GM21825 (cell line): Measurements from ENCODE around the gene COTL1.
"Not testable (repeated sequence)": the region's sequence is repeated elsewhere in the genome, so short reads cannot be mapped to it uniquely, and the experiment has no call there.

Source experiments
- ATAC-seq: cut with Tn5 transposase; IDR thresholded peaks from one replicate; pipeline ENCODE4 v1.9.1; 2021; ENCODE audit warnings: mild to moderate bottlenecking, moderate library complexity; ENCODE audit not compliant: unreplicated experiment

The COTL1 gene

DNA sequence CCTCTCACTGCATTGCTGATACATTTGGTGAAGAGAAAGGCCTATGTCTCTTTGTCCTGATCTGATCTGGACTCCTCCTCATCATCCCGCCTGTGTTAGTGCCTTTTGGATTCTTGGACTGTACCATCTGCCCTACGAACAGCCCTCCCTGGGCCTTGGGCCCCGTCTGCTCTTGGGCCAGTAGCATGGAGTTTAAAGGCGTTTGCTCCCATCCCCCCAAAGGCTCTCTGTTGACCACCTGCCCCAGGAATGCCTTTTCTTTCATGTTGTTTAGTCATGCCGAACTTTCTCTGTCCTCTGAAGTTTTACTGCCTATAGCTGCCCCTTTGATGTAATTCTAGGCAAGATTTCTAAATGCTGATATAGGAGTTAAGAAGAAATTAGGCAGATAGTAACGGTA is 82.5 kb downstream of the COTL1 start:
- no peak for ATAC-seq

GRCh38 chr16:84534815-84535214 is 83.1 kb downstream of the COTL1 start:
- ATAC-seq: no peak

DNA sequence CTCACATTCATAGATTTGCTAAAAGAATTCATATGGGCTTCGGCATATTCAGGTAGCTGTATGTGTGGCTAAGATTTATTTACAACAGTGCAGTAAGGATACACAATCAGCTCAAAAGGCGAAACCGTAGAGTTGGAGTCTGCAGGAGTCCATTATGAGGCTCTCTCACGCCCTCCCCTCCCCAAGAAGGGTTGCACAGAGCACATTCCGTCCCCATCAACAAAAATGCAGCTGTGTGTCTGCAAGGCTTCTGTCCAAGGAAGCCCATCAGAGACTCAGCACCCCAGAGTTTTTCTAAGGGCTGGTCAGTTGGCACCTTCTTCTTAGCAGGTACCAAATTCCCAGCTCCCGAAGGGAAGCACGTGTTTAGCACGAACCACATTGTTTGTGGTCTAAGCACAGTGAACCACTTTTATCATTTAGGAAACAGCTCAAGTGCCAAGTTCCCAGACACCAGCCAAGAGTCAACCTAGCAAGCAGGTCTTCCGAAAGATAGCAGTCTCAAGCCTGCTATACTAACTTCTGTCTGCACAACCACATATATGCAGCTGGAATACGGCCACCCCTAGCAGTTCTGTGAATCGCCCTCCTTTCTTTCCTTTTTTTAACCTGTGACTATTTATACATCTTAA is 84.9 kb downstream of the COTL1 start:
- no peak for ATAC-seq

- no peak for ATAC-seq
Observed at GRCh38 chr16:84532291-84532724, 85.6 kb downstream of the COTL1 start.

GRCh38 chr16:84531671-84532111 is 86.2 kb downstream of the COTL1 start:
- no peak for ATAC-seq

GRCh38 chr16:84530590-84530989 is 87.3 kb downstream of the COTL1 start:
- ATAC-seq: no peak

DNA sequence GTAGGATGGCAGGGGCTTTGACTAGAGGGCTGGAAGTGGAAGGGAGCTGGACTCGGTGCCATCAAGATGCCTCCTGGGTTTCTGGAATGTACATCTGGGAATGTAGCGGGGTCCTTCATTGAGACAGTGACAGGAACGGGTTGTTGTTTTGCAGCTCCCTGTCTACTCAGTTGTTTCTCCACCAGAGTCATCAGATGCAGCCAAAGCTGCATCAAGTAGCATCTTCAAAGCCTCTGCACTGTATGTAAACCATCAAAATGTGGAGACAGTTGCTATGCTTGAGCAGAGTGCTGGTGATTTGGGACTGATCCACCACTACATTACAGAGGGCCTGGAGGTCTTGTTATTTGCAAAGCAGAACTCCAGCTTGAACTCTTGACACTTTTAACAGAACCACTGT is 88.3 kb downstream of the COTL1 start:
- no peak for ATAC-seq

- no peak for ATAC-seq
Observed at GRCh38 chr16:84528322-84528721, 89.6 kb downstream of the COTL1 start.

DNA sequence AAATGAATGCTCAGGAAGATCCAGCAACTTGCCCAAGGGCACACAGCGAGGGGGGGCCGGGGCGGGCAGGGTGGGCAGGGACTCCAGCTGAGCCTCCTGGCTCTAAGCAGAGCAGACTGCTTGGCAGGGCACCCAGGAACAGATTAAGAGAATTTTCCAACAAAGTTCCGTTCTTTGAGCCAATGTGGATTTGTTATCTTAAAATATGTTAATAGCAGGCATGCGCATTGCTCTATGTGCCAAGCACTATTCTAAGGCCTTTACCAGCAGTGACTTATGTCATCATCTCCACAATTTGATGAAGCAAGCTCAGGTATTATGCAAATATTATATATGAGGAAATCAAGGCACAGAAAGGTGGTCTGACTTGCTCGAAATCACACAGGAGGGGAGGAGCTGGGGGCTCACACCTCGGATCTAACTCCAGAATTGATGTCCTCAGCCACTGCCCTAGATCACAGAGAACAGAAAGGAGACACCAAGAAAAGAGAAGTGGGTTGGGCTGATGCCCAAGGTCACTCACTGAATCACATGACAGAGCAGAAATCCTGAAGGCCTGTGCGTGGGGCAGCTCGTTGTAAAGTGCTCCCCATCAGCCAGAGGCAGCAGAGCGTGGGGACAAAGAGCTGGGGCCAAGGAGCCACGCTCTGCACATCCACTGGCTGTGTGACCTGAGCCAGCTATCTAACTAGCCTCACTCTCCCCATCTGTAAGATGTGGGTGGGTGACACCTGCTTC is 90.2 kb downstream of the COTL1 start:
- ATAC-seq: no peak

DNA sequence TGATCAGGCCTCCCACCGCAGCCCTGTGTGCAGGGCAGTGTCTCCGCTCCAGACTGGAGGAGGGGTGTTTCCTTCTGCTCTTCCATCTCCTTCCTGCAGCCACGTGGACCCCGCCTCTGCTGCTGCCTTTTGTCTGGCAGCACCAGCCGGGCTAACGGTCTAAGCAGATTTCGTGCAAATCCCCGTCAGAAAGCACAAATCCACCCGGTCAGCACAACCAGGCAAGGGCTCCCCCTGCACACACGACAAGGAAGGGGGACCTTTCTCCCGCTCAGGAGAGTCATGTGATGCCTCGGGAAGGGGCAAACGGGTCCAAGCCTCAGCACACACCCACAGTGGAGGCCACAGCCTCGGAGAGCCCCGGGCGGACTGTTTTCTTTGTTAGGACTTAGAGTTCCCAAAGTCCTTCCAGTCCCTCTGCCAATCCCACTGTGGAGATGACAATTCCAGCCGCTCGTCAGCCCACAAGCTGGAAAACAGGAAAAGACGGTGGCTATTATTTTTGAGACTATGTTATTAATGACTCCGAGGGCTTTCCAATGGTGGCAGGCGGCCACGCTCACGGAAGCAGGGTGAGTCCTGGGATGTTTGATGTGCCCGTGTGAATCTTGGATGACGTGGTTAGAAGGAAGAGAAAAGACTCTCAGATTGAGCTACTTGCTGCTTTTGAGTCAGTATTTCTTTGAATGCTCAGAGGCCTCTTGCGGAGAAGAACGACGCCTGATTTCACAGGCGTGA is 90.9 kb downstream of the COTL1 start:
- ATAC-seq: no peak

- not testable (repeated sequence) for ATAC-seq
Observed at GRCh38 chr16:84524941-84525581, 92.8 kb downstream of the COTL1 start.

DNA sequence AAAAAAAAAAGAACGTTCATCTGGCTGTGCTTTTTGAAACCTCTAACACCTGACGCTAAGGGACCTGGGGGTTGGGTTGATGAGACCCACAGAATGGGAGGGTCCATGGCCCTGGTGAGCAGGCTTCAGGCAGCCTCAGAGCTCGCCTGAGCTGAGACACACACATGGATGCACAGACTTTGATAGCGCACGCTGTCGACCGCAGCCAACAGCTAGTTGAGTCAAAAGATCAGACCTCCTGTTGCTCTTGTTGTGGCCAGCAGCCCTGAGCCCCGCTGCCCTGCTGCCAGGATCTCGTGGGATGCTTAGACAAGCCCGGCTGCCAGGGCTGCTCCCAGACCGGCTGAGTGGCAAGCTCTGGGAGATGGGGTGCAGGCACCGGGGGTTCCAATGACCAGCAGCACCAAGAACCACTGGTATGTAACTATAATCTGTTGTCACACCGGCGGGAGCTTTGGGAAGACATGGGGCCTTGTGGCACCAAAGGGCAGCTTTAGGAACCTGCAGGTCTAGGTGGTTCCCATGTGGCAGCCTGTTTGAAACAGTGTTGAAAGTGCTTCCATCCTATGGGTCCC is 93.4 kb downstream of the COTL1 start:
- ATAC-seq: no peak

DNA sequence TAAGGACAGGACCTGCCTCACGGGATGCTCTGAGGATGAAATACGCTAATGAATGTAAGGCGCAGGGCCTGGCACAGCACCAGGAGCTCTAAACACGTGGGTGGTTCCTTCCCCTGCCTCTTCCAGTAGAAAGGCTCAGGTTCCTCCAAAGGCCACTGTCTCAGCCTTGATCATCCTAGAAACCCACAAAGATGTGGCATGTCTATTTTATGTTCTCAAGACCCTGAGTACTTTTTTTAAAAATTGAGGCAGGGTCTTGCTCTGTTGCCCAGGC is 96.4 kb downstream of the COTL1 start:
- no peak for ATAC-seq

DNA sequence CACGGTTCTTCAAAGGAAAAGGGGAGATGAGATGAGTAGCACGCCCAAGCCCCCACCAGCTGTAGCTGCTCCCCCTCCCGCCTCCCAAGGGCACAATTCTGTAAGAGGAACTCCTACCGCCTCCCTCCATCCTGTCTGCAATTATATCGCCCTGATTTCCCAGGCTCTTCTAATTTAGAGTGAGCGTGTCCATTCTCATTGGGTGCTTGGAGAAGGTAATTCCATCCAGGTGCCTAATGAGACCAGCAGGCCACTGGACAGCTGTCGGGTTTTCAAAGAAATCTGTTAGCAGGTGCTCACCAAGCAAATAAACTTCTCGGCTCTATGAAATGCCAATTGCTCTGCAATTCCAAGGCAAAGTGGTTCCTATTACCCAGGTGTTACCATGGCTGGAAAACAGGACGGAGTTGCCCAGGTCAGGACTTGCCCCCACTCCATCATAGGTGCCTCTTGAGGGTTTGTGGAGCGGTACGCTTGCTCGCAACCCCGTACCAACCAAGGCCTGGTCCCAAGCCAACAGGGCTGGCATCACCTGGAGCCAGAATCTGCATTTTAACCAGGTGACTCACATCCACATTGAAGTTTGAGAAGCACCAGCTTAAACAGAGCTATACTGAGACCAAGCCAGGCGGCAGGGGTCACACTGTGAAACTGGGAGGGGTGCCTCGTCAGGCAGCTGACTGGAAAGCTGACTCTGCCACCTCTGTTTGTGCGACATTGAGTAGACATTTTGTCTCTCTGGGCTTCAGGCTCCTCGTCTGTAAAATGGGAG is 97.0 kb downstream of the COTL1 start:
- no peak for ATAC-seq

- ATAC-seq: no peak
Observed at GRCh38 chr16:84519855-84520254, 98.0 kb downstream of the COTL1 start.

GRCh38 chr16:84518804-84519341 is 99.0 kb downstream of the COTL1 start:
- ATAC-seq: no peak

GRCh38 chr16:84518220-84518619 is 99.7 kb downstream of the COTL1 start:
- ATAC-seq: not testable (repeated sequence)

DNA sequence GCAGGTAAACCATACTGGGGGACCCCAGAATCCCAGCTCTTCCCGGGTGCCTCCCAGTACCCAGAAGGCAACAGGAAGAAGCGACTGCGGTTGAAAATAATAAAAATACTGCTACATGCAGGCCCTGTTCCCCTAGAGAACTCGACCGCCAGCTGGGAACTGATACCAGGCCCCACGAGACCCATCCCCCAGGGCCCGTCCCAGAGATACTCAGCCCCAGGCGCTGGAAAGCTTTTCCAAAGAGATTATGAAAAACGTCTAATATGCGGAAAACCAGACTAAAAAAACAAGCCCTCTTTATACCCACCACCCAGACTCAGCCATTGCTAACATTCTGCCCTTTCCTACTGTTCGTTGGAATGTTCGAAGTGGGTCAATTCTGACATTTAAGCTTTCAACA is 100.5 kb downstream of the COTL1 start:
- no peak for ATAC-seq
